NCI-H2171 treated with DMSO at 0.1 percent for 48 hours (cell line): Measurements from ENCODE around the gene C18orf54.
A peak's percentile ranks its signal among the peaks of the same experiment; 100 is the strongest.
"Not testable (repeated sequence)": the region's sequence is repeated elsewhere in the genome, so short reads cannot be mapped to it uniquely, and the experiment has no call there.

Experiments
- DNase-seq: peaks from one replicate; lab custom pipeline; 2025; lab: John Stamatoyannopoulos, UW

Gene C18orf54

GRCh38 chr18:54386800-54387495 lies 29.2 kb downstream of the C18orf54 start:
- DNase-seq: not testable (repeated sequence)

- peak; percentile 56 for DNase-seq
These were observed 29.9 kb downstream of the C18orf54 start for GRCh38 chr18:54387631-54388030.

GRCh38 chr18:54388203-54389142 lies 30.8 kb downstream of the C18orf54 start:
- peak; percentile 18 for DNase-seq

GRCh38 chr18:54389143-54389505 lies 31.4 kb downstream of the C18orf54 start:
- no peak for DNase-seq

GRCh38 chr18:54390838-54391237 lies 33.1 kb downstream of the C18orf54 start:
- DNase-seq: no peak

GRCh38 chr18:54392543-54393023 lies 34.9 kb downstream of the C18orf54 start:
- DNase-seq: peak; percentile 67

GRCh38 chr18:54393648-54394294 lies 36.1 kb downstream of the C18orf54 start:
- no peak for DNase-seq

GRCh38 chr18:54396760-54397159 lies 39.1 kb downstream of the C18orf54 start:
- DNase-seq: no peak

GRCh38 chr18:54405290-54405689 lies 47.6 kb downstream of the C18orf54 start:
- no peak for DNase-seq

GRCh38 chr18:54411781-54412180 lies 54.1 kb downstream of the C18orf54 start:
- DNase-seq: no peak

- no peak for DNase-seq
These were observed 57.4 kb downstream of the C18orf54 start for GRCh38 chr18:54415086-54415485.

- DNase-seq: no peak
These were observed 58.7 kb downstream of the C18orf54 start for GRCh38 chr18:54416436-54416835.

GRCh38 chr18:54423831-54424230 lies 66.1 kb downstream of the C18orf54 start:
- no peak for DNase-seq

GRCh38 chr18:54426085-54426665 lies 68.5 kb downstream of the C18orf54 start:
- DNase-seq: no peak
